ENCODE data around the gene DNAH11.
"Not testable (repeated sequence)": the region's sequence is repeated elsewhere in the genome, so short reads cannot be mapped to it uniquely, and the experiment has no call there.

The DNAH11 gene, protein sequence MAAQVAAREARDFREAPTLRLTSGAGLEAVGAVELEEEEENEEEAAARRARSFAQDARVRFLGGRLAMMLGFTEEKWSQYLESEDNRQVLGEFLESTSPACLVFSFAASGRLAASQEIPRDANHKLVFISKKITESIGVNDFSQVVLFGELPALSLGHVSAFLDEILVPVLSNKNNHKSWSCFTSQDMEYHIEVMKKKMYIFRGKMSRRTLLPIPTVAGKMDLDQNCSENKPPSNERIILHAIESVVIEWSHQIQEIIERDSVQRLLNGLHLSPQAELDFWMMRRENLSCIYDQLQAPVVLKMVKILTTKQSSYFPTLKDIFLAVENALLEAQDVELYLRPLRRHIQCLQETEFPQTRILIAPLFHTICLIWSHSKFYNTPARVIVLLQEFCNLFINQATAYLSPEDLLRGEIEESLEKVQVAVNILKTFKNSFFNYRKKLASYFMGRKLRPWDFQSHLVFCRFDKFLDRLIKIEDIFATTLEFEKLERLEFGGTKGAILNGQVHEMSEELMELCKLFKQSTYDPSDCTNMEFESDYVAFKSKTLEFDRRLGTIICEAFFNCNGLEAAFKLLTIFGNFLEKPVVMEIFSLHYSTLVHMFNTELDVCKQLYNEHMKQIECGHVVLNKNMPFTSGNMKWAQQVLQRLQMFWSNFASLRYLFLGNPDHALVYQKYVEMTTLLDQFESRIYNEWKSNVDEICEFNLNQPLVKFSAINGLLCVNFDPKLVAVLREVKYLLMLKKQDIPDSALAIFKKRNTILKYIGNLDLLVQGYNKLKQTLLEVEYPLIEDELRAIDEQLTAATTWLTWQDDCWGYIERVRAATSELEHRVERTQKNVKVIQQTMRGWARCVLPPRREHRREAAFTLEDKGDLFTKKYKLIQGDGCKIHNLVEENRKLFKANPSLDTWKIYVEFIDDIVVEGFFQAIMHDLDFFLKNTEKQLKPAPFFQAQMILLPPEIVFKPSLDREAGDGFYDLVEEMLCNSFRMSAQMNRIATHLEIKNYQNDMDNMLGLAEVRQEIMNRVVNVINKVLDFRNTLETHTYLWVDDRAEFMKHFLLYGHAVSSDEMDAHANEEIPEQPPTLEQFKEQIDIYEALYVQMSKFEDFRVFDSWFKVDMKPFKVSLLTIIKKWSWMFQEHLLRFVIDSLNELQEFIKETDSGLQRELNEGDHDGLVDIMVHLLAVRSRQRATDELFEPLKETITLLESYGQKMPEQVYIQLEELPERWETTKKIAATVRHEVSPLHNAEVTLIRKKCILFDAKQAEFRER (N-terminal part only)

DNA sequence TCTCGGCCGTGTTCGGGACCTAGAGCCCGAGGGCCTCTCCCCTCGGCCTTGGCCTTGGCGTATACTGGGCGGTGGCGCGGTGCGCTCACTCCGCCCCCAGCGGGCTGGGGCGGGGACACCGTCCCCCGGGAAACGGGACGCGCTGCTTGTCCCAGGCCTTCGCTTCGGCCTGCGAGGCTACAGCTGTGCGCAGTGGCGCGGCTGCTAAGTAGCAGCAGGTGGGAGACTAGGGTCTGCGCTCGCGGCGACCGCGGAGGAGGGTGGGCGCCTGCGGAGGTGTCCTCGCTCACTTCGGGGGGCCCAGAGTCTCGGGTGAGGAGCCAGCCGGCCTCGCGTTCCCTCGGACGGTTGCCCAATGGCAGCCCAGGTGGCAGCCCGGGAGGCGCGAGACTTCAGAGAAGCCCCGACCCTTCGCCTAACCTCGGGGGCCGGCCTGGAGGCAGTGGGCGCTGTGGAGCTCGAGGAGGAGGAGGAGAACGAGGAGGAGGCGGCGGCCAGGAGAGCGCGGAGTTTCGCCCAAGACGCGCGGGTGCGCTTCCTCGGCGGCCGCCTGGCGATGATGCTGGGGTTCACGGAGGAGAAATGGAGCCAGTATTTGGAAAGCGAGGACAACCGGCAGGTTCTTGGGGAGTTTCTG lies at the start of gene DNAH11:
TSS of gene DNAH11 (plus strand) at position 149 of the 637 bp plus-strand sequence. CDS start at position 356, 207 bp downstream.
- Mint-ChIP-seq H3K27ac (no peak within 1 kb of the TSS), H3K9me3 (no peaks in the 10 kb centered on the region), H3K36me3 (peaks cover 0 to 1% of the 10 kb centered on the region in 2 donors), H3K4me3 (peak within 1 kb of the TSS; percentile 80 to 84), H3K4me1 (peaks cover 8 to 12% of the 10 kb centered on the region in 2 donors), H3K27me3 (peaks cover 34 to 43% of the 10 kb centered on the region in 2 donors)
- DNase-seq (peak; percentile 13), ATAC-seq (replicated peaks) (peak; percentile 87 to 90)

DNA sequence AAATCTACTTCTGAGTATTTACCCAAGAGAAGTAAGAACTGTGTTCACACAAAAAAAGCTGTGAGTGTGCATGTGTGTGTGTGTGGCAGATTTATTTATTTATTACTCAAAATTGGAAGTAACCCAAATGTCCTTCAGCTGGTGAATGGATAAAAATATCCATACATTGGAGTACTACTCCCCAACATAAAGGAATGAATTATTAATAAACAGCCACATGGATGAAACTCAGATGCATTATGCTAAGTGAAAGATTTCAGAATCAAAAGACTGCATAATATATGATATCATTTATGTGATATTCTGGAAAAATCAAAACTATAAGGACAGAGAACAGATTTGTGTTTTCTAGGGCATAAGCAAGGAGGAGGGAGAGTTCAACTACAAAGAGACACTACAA lies 47.1 kb upstream of the DNAH11 start:
- Mint-ChIP-seq H3K9me3 (peaks cover 6% of the 10 kb centered on the region in 2 donors), H3K27ac (no peak overlapping the region), H3K27me3 (no peaks in the 10 kb centered on the region), H3K4me1 (peaks cover 0 to 2% of the 10 kb centered on the region in 2 donors), H3K4me3 (no peak overlapping the region), H3K36me3 (peaks cover 22 to 67% of the 10 kb centered on the region in 2 donors)
- DNase-seq, result no peak
- ATAC-seq (replicated peaks), result no peak

DNA sequence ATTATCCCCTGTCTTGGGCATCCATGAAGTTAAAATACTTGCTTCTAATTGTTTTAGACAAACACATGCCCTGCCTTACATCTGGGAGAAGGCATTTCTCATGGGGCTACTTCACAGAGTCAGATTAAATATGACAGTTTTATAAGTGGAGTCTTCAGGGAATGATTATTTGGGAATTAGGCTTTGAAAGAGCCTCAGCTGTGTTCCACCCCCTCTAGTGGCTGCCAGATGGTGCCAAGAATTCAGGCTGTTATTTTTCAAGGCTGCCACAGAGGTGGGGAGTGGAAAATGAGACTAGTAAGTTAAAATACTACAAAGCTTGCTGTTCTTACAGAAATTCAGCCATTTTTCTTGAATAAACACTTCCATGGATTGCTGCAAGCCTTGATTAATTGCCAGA lies 45.8 kb upstream of the DNAH11 start:
- no peaks in the 10 kb centered on the region for H3K27me3 Mint-ChIP-seq
- H3K9me3 Mint-ChIP-seq, result peaks cover 0 to 4% of the 10 kb centered on the region in 2 donors
- ATAC-seq (replicated peaks) (no peak), DNase-seq (no peak)
- peaks cover 20 to 64% of the 10 kb centered on the region in 2 donors for H3K36me3 Mint-ChIP-seq
- no peak overlapping the region for H3K27ac Mint-ChIP-seq
- H3K4me3 Mint-ChIP-seq, result no peak overlapping the region
- H3K4me1 Mint-ChIP-seq, result peaks cover 0 to 2% of the 10 kb centered on the region in 2 donors

DNA sequence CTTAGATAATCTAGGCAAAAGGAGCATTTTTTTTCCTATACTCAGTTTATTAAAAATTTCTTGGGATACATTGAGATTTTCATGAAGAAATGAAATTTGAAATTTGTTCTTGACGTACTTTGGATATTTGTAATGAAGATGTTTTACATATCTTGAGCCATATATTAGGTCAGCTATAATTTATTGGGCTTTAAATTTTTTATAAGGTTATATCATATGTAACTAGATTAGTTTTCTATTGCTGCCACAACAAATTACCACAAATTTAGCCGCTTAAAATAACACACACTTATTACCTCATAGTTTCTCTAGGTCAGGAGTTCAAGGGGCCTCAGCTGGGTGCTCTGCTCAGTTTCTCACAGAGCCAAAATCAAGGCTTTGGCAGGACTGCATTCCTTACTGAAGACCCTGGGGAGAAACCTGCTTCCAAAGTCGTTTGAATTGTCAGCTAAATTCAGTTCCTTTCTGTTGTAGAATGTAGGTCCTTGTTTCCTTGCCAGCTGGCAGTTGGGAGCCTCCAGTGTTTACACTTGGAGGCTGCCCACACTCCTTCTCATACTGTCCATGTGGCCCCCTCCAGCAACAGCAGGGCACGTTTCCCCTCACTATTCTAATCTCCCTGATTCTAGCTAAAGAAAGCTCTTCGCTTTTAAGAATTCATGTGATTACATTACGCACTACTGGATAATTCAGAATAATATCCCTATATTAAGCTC lies 42.6 kb upstream of the DNAH11 start:
- DNase-seq (no peak), ATAC-seq (replicated peaks) (no peak)
- Mint-ChIP-seq H3K9me3 (peaks cover 0 to 1% of the 10 kb centered on the region in 2 donors), H3K27me3 (no peaks in the 10 kb centered on the region), H3K4me1 (peaks cover 0 to 2% of the 10 kb centered on the region in 2 donors), H3K36me3 (peaks cover 20 to 64% of the 10 kb centered on the region in 2 donors), H3K27ac (no peak overlapping the region), H3K4me3 (no peak overlapping the region)

DNA sequence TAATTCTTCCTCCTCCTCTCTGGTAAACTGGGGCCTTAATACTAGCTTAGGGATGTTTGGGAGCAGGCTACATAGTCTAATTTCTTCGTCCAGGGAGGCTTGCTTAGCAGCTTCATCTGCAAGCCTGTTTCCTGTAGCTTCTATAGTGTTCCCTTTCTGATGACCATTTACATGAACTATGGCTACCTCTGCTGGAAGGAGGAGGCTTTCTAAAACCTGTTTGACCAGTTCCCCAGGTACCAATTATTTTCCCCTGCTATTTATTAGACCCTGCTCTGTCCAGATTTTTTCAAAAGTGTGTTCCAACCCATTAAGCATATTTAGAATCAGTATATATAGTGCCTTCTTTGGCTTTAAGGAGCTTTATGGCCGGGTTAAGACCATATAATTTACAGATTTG lies 38.8 kb upstream of the DNAH11 start:
- no peak for DNase-seq
- H3K4me3 Mint-ChIP-seq, result no peak overlapping the region
- H3K36me3 Mint-ChIP-seq, result peaks cover 39 to 71% of the 10 kb centered on the region in 2 donors
- H3K4me1 Mint-ChIP-seq, result peaks cover 0 to 2% of the 10 kb centered on the region in 2 donors
- ATAC-seq (replicated peaks), result no peak
- H3K27ac Mint-ChIP-seq, result no peak overlapping the region
- H3K27me3 Mint-ChIP-seq, result no peaks in the 10 kb centered on the region
- peaks cover 0 to 7% of the 10 kb centered on the region in 2 donors for H3K9me3 Mint-ChIP-seq

DNA sequence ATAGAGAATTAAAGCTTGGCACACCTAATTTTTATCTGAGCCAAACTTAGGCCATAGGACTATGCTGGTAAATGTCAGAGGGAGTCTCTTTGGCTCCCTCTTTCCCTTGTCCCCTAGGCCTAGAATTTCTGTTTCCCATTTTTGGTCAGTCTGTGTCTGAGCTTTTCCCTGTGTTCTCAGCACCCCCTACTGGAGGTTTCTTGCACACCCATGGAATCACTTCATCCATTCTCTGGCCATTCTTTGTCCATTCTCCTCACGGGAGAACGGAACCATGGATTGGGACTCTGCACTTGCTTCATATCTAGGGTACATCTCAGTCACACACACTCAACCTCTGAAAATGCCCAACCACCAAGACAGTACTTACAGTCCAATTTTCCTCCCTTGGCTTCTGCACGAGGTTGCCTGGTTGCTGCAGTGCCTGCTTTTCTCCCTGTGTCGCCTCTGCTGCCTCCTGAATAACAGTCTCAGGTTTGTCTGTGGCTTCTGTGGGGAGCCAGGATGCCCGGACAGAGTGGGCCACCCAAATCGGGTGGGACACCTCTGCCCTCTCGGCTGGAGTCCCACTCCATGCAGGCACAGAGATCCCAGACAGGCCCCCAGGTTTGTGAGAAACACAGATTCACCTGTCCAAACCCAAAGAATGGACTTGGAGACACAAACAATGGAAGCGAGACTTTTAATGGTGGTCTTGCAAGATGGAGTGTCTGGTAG lies 35.1 kb upstream of the DNAH11 start:
- H3K27me3 Mint-ChIP-seq, result no peaks in the 10 kb centered on the region
- H3K36me3 Mint-ChIP-seq, result peaks cover 37 to 63% of the 10 kb centered on the region in 2 donors
- no peak overlapping the region for H3K4me3 Mint-ChIP-seq
- no peak overlapping the region for H3K27ac Mint-ChIP-seq
- H3K9me3 Mint-ChIP-seq, result peaks cover 0 to 7% of the 10 kb centered on the region in 2 donors
- DNase-seq, result no peak
- no peak for ATAC-seq (replicated peaks)
- H3K4me1 Mint-ChIP-seq, result no peaks in the 10 kb centered on the region

DNA sequence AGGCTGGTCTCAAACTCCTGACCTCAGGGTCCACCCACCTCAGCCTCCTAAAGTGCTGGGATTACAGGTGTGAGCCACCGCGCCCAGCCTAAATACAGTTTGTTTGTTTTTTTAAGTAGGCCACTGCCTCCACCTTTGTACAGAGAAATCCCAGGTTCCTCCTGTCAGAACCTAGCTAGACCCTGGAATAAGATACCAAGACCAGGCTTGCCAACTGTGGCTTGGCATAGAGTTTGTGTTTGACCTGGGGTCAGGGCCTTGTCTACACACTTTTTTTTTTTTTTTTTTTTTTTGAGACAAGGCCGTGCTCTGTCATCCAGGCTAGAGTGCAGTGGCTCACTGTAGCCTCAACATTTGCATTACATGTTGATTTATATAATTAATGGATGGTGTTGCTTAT lies 34.3 kb upstream of the DNAH11 start:
- peaks cover 35 to 57% of the 10 kb centered on the region in 2 donors for H3K36me3 Mint-ChIP-seq
- no peak overlapping the region for H3K4me3 Mint-ChIP-seq
- H3K27me3 Mint-ChIP-seq, result no peaks in the 10 kb centered on the region
- DNase-seq (no peak), ATAC-seq (replicated peaks) (no peak)
- H3K9me3 Mint-ChIP-seq, result peaks cover 0 to 7% of the 10 kb centered on the region in 2 donors
- no peak overlapping the region for H3K27ac Mint-ChIP-seq
- no peaks in the 10 kb centered on the region for H3K4me1 Mint-ChIP-seq

DNA sequence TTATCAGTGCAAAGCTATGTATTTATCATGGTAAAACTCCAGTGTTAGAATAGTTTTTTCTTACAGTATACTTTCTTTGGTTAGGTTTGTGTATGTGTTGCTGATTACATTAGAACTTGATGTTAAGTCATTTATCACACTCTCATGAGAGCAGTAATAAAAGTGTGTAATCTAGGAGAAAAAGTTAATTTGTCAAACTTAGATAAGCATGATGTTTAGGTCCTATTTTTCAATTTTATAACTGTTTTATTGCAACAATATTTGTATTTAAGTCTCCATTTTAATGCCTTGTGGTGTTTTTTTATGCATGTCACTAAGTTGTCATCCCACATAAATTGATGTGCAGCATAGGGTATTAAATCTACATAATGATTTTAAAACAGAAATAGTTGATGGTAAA lies 28.8 kb upstream of the DNAH11 start:
- no peak for DNase-seq
- Mint-ChIP-seq H3K4me1 (no peaks in the 10 kb centered on the region), H3K27ac (no peak overlapping the region), H3K27me3 (no peaks in the 10 kb centered on the region), H3K4me3 (no peak overlapping the region), H3K36me3 (peaks cover 6 to 15% of the 10 kb centered on the region in 2 donors), H3K9me3 (no peaks in the 10 kb centered on the region)
- no peak for ATAC-seq (replicated peaks)

DNA sequence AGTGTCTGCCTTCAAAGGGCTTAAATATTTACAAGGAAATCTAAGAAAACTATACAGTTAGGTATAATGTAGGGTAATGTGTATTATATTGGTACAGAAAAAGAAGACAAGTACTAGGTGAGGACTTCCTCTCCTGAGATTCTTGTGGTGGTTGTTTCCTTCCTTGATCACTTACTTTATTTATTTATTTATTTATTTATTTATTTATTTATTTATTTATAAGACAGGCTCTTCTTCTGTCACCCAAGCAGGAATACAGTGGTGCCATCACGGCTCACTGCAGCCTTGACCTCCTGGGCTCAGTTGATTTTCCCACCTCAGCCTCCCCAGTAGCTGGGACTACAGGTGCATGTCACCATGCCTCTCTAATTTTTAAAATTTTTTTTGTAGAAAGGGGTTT lies 18.2 kb upstream of the DNAH11 start:
- H3K27me3 Mint-ChIP-seq, result no peaks in the 10 kb centered on the region
- peaks cover 7 to 14% of the 10 kb centered on the region in 2 donors for H3K4me1 Mint-ChIP-seq
- no peak overlapping the region for H3K27ac Mint-ChIP-seq
- peaks cover 0 to 7% of the 10 kb centered on the region in 2 donors for H3K9me3 Mint-ChIP-seq
- DNase-seq, result no peak
- ATAC-seq (replicated peaks), result no peak
- peaks cover 0 to 3% of the 10 kb centered on the region in 2 donors for H3K36me3 Mint-ChIP-seq
- no peak overlapping the region for H3K4me3 Mint-ChIP-seq

DNA sequence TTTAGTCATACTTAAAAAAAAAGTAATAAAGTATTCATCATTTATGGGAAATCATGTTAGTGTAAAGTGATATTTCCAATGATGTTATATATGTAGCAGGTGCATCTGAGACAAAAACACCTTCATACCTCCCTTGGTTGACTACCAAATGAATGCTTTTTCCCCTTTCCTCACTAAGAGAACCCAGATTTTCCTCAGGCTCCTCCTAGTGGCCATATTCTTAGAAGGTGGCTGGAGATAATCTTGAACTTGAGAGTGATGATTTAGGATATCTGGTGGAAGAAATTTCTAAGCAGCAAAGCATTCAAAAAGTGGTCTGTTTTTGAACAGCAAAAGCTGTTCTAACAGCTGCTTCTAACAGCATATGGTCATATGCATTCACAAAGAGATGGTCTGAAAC lies 16.8 kb upstream of the DNAH11 start:
- DNase-seq, result no peak
- peaks cover 0 to 5% of the 10 kb centered on the region in 2 donors for H3K27me3 Mint-ChIP-seq
- no peak overlapping the region for H3K4me3 Mint-ChIP-seq
- H3K36me3 Mint-ChIP-seq, result peaks cover 0 to 3% of the 10 kb centered on the region in 2 donors
- ATAC-seq (replicated peaks), result no peak
- no peak overlapping the region for H3K27ac Mint-ChIP-seq
- H3K4me1 Mint-ChIP-seq, result peaks cover 7 to 9% of the 10 kb centered on the region in 2 donors
- peaks cover 0 to 7% of the 10 kb centered on the region in 2 donors for H3K9me3 Mint-ChIP-seq

DNA sequence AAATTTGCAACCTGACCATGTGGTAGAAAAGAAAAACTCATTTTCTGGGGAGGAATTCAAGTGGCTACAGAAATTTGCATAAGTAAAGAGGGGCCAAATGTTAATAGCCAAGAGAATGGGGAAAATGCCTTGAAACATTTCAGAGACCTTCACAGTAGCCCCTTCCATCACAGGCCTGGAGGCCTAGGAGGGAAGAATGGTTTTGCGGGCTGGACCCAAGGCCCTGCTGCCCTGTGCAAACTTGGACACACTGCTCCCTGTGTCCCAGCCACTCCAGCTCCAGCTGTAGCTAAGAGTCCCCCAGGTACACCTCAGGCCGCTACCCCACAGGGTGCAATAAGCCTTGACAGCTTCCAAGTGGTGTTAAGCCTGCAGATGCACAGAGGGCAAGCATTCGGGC lies 16.4 kb upstream of the DNAH11 start:
- H3K27me3 Mint-ChIP-seq, result peaks cover 0 to 5% of the 10 kb centered on the region in 2 donors
- ATAC-seq (replicated peaks) (no peak), DNase-seq (no peak)
- H3K4me1 Mint-ChIP-seq, result peaks cover 3 to 4% of the 10 kb centered on the region in 2 donors
- no peak overlapping the region for H3K4me3 Mint-ChIP-seq
- peaks cover 0 to 7% of the 10 kb centered on the region in 2 donors for H3K9me3 Mint-ChIP-seq
- H3K36me3 Mint-ChIP-seq, result peaks cover 0 to 3% of the 10 kb centered on the region in 2 donors
- H3K27ac Mint-ChIP-seq, result no peak overlapping the region

DNA sequence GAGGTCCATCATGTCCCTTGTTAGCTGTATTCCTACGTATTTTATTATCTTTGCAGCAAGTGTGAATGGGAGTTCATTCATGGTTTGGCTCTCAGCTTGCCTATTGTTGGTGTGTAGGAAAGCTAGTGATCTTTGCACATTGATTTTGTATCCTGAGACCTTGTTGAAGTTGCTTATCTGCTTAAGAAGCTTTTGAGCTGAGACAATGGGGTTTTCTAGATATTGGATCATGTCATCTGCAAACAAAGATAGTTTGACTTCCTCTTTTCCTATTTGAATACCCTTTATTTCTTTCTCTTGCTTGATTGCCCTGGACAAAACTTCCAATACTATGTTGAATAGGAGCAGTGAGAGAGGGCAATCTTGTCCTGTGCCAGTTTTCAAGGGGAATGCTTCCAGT lies 10.4 kb upstream of the DNAH11 start:
- H3K9me3 Mint-ChIP-seq; H3K27ac Mint-ChIP-seq; H3K36me3 Mint-ChIP-seq; DNase-seq; H3K4me3 Mint-ChIP-seq; H3K4me1 Mint-ChIP-seq; ATAC-seq (replicated peaks): not testable (repeated sequence)
- peaks cover 0 to 11% of the 10 kb centered on the region in 2 donors for H3K27me3 Mint-ChIP-seq
